Activated naive CD4-positive, alpha-beta T cell treated with Interleukin-2 at 50 U/mL for 16 hours (primary cell): ENCODE measurements around the gene CELF6.
A peak's percentile ranks its signal among the peaks of the same experiment; 100 is the strongest.

Experiments used
- DNase-seq: peaks from one replicate; pipeline ENCODE4 v3.0.0-alpha.2; 2020

CELF6 gene

GRCh38 chr15:72319985-72320671 is at the start of gene CELF6:
Gene CELF6 (minus strand): TSS chr15:72320157. CDS start chr15:72319874, 283 bp downstream.
- peak; percentile 78 for DNase-seq

DNA sequence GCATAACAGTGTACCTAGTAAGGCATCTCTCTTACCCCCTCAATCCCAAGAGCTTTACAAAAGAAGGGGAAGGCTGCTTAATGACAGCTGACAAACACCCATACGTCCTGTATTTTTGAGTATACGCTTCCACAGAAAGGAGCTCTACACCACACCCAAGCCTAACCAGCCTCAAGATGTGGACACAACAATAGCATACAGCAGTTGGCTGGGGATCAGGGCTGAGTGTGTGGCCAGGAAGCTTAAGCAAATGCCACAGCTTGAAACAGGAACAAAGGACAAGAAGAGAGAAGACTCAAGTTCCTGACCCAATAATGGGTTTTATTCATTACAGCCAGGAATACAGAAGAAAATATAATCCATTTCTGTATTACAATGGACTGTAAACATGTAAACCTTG is 48.9 kb upstream of the CELF6 start:
- DNase-seq, result no peak

- DNase-seq, result no peak
These were observed 48.4 kb upstream of the CELF6 start for GRCh38 chr15:72368325-72368724.

GRCh38 chr15:72365844-72366243 is 45.9 kb upstream of the CELF6 start:
- DNase-seq, result no peak

DNA sequence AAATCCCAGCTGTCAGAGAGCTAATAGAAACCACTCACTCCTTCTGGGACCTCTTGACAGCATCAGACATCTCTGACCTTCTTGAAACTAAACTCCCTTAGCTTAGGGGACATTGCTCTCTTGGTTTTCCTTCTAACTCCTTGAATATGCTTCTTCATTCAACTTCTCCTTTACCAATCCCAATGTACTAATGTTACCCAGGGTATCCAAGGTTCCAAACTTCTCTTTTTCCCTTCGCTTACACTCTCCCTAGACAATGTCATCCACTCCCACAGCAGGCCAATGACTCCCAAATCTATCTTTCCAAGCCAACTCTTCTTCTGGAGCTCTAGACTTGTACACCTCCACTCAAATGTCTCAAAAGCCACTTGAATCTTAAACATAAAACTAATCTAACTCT is 41.2 kb upstream of the CELF6 start:
- no peak for DNase-seq

DNA sequence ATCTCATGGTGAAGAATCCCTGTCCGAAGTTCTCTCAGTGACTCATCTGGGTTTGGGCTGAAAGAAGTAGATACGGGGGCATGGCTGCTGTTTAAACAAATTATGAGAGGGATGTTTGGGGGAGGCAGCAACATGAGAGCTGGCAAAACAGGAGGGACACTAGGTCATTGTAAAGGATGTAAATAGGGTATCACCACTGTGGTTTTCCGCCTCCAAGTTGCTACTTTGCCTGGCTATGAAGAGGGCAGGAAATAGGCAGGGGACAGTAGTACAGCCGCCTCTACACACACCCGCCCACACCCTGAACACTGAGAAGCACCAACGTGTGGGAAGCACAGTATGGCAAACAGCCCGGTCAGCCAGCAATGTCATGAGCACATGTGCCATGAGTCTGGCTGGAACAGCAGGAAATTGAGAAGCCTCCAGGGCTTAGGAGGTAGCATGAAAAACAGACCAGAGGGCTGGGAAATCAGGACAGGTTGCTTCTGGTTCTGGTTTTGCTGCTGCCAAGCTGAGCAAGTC is 38.8 kb upstream of the CELF6 start:
- peak; percentile 16 for DNase-seq

GRCh38 chr15:72358121-72358520 is 38.2 kb upstream of the CELF6 start:
- DNase-seq, result no peak

GRCh38 chr15:72354496-72354895 is 34.5 kb upstream of the CELF6 start:
- DNase-seq, result no peak

- DNase-seq, result no peak
These were observed 33.3 kb upstream of the CELF6 start for GRCh38 chr15:72353266-72353665.

DNA sequence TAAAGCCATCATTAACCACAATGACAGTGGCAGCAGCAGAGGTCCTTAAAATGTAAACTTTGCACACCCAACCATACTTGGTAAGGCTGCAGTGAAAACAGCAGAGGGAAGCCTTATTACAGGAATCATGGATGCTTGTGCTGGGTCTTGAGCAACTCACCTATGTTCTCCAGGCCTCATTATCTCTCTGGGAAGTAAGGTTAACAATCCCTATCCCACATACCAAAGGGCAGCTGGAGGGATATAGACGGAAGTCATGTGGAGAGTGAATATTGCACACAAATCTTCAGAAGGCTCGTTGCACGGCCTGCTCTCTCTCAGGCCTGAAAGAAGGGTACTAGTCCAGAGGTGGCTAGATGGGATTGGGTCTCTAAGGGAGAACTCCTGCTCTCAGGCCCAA is 25.8 kb upstream of the CELF6 start:
- no peak for DNase-seq

DNA sequence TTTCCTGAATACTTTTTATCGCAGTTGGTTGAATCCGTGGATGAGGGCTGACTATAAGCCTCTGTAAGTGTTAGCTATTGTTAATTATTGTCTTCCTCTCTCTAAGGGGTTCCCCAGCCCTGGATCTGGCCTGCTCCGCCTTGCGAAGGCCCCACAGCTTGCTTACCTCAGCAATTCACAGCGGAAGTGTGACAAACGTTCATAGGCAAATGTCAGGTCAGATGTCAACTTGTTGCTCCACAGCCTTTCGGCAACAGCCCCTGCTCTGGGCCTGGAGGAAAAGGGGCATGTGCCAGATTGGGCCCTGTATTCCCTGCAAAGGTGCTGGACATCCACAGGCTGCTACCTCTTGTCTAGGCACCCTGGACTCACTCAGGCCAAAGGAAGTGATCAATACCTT is 25.3 kb upstream of the CELF6 start:
- DNase-seq, result no peak

GRCh38 chr15:72344602-72345001 is 24.6 kb upstream of the CELF6 start:
- DNase-seq, result no peak

- peak; percentile 31 for DNase-seq
These were observed 22.4 kb upstream of the CELF6 start for GRCh38 chr15:72342385-72342784.

- no peak for DNase-seq
These were observed 21.4 kb upstream of the CELF6 start for GRCh38 chr15:72341361-72341760.

- no peak for DNase-seq
These were observed 20.4 kb upstream of the CELF6 start for GRCh38 chr15:72340366-72340765.

GRCh38 chr15:72339777-72340177 is 19.8 kb upstream of the CELF6 start:
- no peak for DNase-seq

DNA sequence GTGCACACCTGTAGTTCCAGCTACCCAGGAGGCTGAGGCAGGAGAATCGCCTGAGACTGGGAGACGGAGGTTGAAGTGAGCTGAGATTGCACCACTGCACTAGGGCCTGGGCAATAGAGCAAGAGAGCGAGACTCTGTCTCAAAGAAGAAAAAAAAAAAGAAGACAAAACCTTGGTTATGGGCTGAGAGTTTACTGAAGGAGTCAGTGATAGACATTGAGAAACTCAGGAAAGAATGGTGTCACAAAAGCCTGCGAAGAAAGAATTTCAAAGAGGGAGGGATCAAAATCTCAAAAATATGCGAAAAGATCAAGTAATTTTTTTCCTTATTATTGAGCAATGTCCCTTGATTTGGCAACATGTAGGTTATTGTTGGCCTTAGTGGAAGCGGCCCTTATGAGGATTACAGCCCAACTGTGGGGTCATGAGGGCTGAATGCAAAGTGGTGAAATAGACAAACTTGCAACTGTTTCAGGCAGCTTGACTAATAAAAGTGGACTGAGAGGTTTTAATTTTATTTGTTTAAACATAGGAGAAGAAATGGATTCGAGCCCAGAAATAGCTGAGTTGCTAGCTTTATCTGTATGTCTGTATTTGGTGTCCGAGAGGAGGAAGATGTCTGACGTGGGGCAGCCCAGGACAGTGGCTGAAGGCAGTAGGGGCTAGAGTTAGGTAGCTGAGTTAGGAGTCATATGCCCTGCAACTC is 18.8 kb upstream of the CELF6 start:
- no peak for DNase-seq

DNA sequence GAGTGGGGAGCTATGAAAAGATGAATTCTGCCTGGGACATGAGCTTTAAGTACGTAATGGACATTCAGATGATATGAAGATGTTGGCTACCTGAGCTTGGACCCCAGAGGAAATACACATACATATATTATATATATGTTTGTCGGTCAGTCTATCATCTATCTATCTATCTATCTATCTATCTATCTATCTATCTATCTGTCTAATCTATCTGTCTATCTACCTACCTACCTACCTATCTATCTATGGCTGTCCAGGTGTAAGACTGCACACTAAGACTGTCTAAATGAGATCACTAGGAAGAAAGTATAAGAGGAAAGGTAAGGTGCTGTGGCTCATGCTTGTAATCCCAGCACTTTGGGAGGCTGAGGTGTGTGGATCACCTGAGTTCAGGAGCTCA is 18.2 kb upstream of the CELF6 start:
- no peak for DNase-seq

DNA sequence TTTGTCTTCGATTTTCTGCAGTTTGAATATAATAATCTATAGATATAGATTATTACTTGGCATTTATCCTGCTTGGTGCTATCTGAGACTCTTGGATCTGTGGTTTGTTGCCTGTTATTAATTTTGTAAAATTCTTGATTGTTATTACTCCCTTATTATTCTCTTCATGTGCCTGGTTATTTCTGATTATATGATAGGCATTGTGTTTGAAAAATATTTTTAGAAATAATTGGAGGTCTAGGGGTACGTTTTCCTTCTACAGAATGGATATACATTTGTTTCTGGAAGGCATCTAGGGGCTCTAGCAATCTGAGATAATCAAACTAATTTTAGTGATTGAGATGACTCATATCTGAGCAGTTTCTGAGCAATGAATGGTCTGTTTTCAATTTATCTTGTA is 14.9 kb upstream of the CELF6 start:
- DNase-seq, result no peak

GRCh38 chr15:72331021-72331420 is 11.1 kb upstream of the CELF6 start:
- no peak for DNase-seq

DNA sequence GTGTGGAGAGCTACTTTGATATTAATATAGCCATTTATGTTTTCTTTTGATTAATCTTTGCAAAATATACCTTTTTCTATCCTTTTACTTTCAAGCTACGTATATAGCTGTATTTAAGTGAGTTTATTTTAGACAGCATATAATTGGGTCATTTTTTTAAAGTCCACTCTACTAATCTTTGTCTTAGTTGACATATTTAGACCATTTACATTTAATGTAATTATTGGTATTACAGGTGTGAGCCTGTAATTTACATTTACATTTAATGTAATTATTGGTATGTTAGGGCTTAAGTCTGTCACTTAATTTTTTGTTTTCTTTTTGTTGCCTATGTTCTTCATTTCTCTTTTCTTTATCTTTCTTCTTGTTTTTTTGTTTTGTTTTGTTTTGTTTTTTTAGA is 3.8 kb upstream of the CELF6 start:
- DNase-seq, result no peak

DNA sequence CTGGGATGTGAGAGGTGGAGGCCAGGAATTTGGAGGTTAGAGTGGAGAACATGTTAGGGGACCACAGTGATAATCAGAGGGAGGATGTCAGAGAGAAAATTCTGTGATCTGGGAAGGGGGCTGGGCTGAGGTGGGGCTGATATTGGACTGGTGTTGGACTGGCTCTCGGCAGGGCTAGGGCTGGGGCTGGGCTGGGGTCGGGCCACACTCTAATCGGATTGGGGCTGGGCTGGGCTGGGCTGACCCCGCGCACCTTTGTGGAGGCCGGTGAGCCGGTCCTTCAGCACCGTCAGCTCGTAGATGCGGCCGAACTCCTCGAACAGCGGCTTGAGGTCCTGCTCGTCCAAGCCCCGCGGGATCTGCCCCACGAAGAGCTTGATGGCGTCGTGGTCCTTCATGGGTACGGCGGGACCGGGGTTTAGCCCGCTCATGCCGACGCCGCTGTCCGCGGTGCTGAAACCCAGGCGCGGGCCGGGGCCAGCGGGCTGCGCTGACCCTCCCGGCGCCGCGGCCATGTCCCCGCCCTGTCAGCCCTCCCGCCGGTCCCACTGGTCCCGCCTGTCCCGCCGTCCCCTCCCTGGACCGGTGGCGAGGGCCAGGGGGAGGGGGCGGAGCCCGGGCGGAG is 485 bp downstream of the CELF6 start:
- peak; percentile 45 for DNase-seq

GRCh38 chr15:72318408-72318942 is 1.5 kb downstream of the CELF6 start:
- DNase-seq, result no peak
